ENCODE measurements around the gene RAB11A. TPM values are rescaled to one million over a fixed set of nuclear protein-coding genes. Genes with fewer than 3 reads are reported as not detected.
A peak's percentile ranks its signal among the peaks of the same experiment; 100 is the strongest.

RAB11A gene
- total RNA-seq, 1 donor, result 218 TPM

DNA sequence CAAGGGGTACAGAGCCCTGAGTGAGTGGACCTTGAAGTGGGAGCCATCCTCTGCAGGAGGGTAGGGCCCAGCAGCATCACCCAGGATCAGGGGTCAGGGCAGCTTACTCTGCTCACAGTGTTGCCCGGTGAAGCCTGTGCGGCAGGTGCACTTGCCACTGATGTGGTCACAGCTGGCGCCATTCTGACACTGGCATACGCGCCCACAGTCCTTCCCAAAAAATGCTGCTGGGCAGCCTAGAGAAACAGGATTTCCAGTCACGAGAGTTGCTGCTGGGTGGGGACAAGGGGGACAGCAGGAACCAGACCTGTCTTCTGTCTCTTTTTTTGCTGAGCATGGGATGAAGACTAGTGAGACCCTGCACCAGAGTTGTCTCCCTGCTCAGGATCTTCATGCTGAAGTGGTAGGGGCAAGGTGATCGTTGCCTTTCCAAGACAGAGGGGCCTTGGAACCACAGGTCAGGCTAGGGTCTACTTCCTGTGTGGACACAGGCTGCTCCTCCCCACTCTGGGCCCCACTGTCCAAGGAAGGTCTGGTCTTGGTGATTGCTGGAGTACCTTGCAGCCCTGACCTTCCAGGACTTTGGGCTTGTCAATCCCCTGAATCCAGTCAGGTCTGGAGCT, 46.9 kb downstream of the RAB11A start:
- no peak for DNase-seq (ENCODE audit: low read depth)
- TF ChIP-seq, protein P1, sequence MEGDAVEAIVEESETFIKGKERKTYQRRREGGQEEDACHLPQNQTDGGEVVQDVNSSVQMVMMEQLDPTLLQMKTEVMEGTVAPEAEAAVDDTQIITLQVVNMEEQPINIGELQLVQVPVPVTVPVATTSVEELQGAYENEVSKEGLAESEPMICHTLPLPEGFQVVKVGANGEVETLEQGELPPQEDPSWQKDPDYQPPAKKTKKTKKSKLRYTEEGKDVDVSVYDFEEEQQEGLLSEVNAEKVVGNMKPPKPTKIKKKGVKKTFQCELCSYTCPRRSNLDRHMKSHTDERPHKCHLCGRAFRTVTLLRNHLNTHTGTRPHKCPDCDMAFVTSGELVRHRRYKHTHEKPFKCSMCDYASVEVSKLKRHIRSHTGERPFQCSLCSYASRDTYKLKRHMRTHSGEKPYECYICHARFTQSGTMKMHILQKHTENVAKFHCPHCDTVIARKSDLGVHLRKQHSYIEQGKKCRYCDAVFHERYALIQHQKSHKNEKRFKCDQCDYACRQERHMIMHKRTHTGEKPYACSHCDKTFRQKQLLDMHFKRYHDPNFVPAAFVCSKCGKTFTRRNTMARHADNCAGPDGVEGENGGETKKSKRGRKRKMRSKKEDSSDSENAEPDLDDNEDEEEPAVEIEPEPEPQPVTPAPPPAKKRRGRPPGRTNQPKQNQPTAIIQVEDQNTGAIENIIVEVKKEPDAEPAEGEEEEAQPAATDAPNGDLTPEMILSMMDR (IDR thresholded peaks at IDR 0.05; ENCODE audit: insufficient read depth, low read length), result no peak
- H3K4me3 ChIP-seq (ENCODE audit: low read depth, low read length), result no peak overlapping the region

- TF ChIP-seq, protein P1 (IDR thresholded peaks at IDR 0.05; ENCODE audit: insufficient read depth, low read length), result peak; percentile 78
- peak; percentile 67 for DNase-seq (ENCODE audit: low read depth)
- H3K4me3 ChIP-seq (ENCODE audit: low read depth, low read length), result no peak overlapping the region
These were observed 47.5 kb downstream of the RAB11A start for GRCh38 chr15:65916664-65917406.

DNA sequence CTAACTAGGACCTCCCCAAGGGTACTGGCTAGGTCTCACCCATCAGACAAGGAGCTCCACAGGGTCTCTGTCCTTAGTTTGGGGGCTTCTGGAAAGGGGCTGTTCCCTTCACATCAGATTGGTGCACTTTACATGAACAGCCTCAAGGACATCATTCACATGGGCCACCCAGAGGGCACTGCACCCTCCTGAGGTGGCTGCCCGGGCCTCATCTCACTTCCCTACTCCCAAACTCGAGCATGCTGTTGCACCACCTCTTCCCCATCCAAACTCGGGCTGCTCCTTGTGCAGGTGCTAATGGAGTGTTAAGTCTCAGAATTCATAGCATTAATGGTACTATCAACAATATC, 48.1 kb downstream of the RAB11A start:
- DNase-seq (ENCODE audit: low read depth), result no peak
- no peak overlapping the region for H3K4me3 ChIP-seq (ENCODE audit: low read depth, low read length)
- TF ChIP-seq, protein P1 (IDR thresholded peaks at IDR 0.05; ENCODE audit: insufficient read depth, low read length), result no peak

DNA sequence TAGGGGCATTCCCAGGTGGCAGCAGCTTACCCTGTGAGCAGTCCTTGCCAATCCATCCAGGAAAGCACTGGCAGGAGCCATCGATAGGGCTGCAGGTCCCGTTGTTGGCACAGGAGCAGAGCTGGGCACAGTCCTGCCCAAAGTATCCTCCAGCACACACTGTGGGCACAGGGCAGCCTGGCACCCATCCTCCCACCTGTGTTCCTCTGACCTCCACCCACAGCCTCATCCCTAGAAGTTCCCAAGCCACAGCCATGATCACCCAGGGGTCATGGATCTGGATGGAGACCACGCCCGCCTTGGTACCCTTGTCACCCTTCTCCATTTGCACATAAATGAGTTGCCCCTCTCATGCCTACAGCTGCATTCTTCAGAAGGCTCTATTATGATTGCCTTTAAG, 48.6 kb downstream of the RAB11A start:
- no peak overlapping the region for H3K4me3 ChIP-seq (ENCODE audit: low read depth, low read length)
- TF ChIP-seq, protein P1 (IDR thresholded peaks at IDR 0.05; ENCODE audit: insufficient read depth, low read length), result no peak
- DNase-seq (ENCODE audit: low read depth), result no peak

GRCh38 chr15:65918357-65918920, 49.1 kb downstream of the RAB11A start:
- H3K4me3 ChIP-seq (ENCODE audit: low read depth, low read length), result no peak overlapping the region
- TF ChIP-seq, protein P1 (IDR thresholded peaks at IDR 0.05; ENCODE audit: insufficient read depth, low read length), result no peak
- DNase-seq (ENCODE audit: low read depth), result no peak

- no peak for DNase-seq (ENCODE audit: low read depth)
- H3K4me3 ChIP-seq (ENCODE audit: low read depth, low read length), result no peak overlapping the region
- TF ChIP-seq, protein P1 (IDR thresholded peaks at IDR 0.05; ENCODE audit: insufficient read depth, low read length), result no peak
These were observed 49.7 kb downstream of the RAB11A start for GRCh38 chr15:65918945-65919344.

Measured in fibroblast of the aortic adventitia (primary cell).